NCI-H146 treated with DMSO at 0.1 percent for 48 hours (cell line): ENCODE measurements around the gene DBR1.
"Not testable (repeated sequence)": the region's sequence is repeated elsewhere in the genome, so short reads cannot be mapped to it uniquely, and the experiment has no call there.

Experiments used
- DNase-seq: peaks from one replicate; lab custom pipeline; 2025; ENCODE audit not compliant: unreplicated experiment; lab: John Stamatoyannopoulos, UW

Gene DBR1

GRCh38 chr3:138186803-138187295 is 12.1 kb upstream of the DBR1 start:
- peak; percentile 86 for DNase-seq

DNA sequence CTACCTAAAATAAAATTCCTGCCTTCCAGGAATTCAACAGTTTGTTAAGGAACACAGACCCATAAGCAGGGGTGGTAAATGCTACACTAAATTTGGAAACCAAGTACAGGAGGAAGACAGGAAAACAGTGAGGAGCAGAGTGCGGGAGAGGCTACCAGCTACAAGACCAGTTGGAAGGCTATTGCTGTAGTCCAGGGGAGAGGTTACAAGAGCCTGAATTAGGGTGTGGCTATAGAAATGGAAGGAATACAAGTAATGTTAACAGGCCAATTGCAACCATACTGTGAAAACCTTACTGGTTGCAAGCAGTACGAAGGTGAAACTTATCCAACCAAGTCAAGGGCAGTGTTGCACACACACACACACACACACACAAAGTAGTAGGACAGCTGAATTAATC is 11.5 kb upstream of the DBR1 start:
- DNase-seq, result peak; percentile 42

DNA sequence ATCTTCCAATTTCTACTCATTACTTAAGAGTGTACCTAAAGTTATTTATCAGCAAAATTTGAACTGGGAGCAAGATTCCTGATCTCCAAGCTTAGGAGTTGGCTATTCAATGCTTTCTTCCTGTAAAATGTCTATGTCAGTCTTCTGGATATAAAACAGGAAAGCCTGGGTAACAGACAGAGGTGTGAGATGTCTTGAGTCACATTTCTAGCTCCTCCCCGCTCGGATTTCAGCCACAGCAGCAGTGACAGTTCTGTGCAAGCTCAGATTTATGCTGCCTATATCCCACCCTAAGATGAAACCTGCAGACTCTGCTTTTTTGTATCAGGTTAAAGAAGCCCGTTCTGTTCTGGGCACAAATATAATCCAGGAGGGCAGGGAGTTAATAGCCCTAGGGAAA is 10.3 kb upstream of the DBR1 start:
- no peak for DNase-seq

DNA sequence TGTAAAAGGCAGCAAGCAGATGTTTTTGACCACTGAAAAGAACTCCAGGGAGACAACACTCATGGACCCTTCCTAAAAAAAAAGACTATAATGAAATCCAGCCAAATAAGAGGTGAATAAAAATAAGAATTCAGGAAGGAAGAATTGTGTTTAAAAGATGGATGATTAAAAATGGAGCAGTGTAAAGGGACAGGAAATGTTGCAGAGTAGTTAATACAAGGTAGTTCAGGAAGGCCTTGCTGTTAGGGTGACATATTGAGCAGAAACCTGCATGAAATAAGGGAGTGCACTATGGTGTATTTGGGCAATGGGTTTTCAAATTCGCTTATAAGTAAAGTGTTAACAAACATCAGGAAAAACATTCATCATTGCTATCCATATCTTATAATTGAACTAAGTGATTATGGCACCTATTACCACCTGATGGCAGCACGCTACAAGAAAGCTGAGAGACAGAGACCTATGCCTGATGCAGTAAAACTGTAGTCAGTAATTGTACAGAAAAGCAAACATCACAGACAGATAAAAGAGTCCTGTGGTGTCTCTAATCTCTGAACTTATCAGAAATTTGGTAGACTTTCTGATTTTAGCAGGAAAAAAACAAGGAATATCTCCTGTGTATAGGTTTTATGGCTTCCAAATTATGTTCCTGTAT is 5.8 kb upstream of the DBR1 start:
- DNase-seq, result peak; percentile 89

DNA sequence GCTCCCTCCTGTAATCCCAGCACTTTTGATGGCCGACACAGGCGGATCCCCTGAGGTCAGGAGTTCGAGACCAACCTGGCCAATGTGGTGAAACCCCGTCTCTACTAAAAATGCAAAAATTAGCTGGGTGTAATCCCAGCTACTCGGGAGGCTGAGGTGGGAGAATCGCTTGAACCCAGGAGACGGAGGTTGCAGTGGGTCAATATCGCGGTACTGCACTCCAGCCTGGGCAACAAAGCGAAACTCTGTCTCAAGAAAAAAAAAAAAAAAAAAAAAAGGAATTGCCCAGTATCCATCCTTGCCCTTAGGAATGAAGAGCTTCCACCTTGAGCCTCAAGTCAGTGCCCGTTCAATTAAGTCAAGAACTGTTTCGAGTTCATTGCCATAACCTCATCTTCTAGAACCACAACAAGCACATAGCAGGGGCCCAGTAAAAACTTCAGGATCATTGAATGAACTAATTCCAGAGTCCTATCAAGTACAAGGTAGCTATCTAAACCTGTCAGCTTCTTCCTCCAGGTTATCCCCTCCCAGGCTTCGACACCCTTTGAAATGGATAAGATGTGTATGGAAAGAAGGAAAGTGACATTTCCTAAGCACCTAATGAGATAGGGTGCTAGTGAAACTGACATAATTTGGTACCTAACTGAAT is 826 bp downstream of the DBR1 start:
- DNase-seq, result no peak

- DNase-seq, result no peak
Measured at GRCh38 chr3:138172625-138173024, 2.1 kb downstream of the DBR1 start.

DNA sequence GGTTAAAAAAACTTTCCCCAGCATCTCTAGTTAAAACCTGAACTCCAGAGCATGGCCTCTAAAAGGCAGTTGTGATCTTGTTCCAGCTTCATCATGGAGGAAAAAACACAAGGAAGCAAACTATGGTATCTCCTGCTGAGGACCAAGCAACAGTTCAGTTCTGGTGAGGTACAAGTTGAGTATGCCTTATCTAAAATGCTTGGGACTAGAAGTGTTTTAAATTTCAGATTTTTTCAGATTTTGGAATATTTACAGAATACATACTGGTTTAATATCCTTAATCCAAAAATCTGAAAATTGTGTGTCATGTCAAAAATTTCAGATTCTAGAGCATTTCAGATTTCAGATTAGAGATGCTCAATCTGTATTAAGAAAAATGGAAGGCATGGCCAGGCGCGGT is 9.7 kb downstream of the DBR1 start:
- no peak for DNase-seq

GRCh38 chr3:138157743-138158142 is 17.0 kb downstream of the DBR1 start:
- no peak for DNase-seq

- no peak for DNase-seq
Measured at GRCh38 chr3:138154534-138154933, 20.2 kb downstream of the DBR1 start.

DNA sequence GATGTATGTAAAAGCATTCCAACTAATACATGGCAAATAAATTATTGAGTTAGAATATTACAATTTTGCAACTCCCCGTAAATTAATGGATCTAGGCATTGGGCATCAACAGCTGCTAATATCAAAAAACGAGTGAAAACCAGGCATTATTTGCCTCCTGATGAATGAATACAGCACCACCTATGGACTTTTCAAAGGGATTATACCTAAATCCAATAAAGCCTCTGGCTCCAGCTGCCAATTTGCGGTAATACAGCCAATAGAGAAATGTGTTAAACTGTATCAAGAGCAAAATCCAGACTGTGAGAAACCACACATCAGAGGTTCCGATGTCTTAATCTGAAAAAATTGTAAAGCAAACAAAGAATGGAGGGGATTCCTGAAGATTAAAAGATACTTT is 26.2 kb downstream of the DBR1 start:
- peak; percentile 27 for DNase-seq

DNA sequence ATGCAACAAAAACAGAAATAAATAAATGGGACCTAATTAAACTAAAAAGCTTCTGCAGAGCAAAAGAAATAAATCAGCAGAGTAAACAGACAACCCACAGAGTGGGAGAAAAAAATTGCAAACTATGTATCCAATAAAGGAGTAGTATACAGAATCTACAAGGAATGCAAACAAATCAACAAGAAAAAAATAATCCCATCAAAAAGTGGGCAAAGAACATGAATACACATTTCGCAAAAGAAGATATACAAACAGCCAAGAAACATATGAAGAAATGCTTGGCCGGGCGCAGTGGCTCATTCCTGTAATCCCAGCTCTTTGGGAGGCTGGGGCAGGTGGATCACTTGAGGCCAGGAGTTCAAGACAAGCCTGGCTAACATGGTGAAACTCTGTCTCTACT is 32.5 kb downstream of the DBR1 start:
- not testable (repeated sequence) for DNase-seq

DNA sequence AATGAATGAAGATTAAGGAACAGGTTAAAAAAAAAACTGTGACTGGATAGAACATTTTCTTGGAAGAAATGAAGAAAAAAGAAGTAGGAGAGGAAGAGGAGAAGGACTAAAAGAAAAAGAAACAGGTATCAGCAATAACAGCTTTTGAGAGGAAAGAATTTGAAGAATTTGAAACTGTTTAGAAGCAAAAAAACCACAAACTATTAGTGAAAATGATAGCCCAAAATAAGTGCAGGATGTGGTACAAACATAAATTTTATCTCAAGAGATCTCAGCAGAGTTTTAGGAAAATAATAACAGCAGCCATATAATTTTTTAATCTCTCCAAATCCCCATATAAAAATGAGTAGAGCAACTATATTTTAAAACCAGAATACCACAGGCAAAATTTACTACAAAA is 33.8 kb downstream of the DBR1 start:
- DNase-seq, result no peak

DNA sequence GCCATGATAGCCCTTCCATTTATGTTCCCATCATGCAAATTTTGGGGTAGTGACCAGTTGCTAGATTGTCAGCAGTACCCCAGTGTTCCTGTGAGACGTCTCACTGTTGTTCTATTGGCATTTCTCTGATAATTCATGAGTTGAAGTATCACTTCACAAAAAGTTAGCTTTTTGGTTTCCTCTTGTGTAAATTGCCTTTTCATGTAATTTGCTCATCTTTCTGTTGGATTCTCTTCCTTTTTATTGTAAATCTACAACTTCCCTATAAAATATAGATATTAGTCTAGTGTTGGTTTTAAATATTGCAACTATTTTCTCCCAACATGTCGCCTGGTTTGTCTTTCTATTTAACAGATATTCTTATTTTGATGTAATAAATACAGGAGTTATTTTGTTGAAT is 35.0 kb downstream of the DBR1 start:
- DNase-seq, result no peak

DNA sequence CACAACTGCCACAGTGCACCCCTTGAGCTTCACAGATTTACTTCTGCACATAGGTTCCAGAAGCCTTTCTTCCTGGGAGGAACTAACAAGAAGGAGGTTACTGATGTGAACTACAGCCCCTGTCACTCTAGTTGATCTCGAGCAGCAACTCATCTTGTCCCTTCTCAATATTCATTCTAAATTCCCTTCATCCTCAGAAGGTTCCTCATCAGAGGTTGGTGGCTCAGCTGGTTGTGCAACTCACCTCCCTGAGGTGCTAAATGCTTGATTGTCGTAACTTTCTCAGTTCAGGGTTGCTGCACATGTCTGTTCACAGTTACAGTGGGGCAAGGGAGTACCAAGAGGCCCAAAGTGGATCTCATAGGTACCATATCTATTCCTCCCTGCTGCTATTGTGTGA is 36.9 kb downstream of the DBR1 start:
- no peak for DNase-seq

- DNase-seq, result no peak
Measured at GRCh38 chr3:138136201-138136600, 38.5 kb downstream of the DBR1 start.

- peak; percentile 12 for DNase-seq
Measured at GRCh38 chr3:138135833-138136194, 38.9 kb downstream of the DBR1 start.

- no peak for DNase-seq
Measured at GRCh38 chr3:138135146-138135832, 39.4 kb downstream of the DBR1 start.

DNA sequence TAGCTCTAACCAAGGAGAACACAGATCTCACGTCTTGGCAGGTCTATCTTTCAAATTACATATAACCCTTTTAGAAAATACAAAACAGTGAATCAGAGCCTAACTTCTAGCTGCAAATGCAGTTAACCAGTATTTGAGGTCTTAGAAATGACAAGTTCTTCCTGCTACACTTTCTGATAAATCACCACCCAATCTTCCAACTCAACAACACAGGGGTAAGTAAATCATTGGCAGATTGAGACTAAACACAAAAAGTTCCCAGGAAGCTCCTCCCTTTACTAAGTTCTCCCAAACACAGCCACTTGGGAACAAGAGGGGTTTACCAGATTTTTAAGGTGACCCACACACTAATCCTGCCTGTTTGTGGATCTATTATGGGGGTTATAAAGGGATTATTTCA is 42.5 kb downstream of the DBR1 start, which contains the start of gene A4GNT:
Gene A4GNT (minus strand): TSS at position 152 of the 400 bp plus-strand sequence. CDS start 1,134 bp downstream, outside the sequence.
- no peak for DNase-seq

DNA sequence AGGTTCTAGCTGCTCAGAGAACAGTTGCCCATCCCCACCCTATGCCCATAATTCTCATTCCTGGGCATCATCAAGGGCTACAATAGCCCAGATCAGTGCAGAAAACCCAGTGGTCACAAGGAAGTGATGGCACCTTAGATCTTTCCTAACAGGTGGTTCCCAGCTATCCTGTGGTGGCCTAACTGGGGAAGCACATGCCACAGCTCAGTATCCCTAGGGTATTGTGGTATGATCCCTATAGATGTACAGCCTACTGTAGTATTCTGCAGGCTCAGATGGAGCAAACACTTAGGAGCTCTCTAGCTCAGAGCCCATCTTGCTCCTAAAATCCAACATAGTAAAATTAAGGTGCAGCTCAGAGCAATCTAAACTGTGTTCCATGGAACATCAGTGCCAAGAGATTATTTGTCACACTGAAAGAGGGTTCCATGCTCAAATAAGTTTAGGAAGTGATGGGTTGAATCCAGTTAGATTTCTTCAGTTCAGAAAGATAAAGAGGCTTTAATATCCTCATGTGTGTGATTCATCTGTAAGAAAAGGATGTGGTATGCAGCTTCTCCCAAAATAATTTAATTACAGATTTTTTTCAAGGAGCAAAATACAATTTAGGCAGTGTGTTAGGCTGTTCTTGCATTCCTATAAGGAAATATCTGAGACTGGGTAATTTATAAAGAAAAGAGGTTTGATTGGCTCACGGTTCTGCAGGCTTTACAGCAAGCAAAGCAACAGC is 46.9 kb downstream of the DBR1 start:
- no peak for DNase-seq

DNA sequence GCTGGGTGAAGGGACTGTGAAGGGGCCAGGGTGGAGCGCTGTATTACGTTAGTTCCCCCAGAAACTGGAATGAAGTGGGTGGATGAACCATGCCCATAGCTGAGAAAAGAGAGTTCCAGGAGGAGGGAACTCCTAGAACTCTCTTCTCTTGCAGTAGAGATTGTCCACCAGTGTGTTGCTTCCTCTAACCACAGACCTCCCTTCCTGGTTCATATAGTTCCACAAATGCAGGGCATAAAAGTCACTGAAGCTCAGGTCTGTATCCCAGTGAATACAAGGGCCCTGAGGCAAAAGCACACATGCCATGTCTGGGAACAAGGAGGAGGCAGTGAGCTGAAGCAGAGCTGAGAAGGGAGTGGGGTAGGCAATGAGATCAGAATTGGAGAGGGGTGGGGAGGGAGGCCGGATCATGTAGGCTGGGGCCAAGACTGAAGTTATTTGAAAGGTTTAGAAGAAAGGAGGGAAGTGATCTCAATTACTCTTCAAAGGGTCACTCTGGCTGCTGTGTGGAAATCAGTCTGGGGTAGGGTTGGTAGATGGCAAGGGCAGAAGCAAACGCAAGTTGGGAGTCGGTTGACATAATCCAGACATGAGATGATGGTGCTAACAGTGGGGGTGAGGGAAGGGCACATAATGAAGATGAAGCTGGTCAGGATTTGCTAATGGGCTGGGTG is 49.0 kb downstream of the DBR1 start:
- no peak for DNase-seq
